ENCODE measurements around the gene ASB1.

ASB1 gene

GRCh38 chr2:238497610-238498005 lies 70.9 kb downstream of the ASB1 start:
- no peak for DNase-seq

GRCh38 chr2:238498188-238498587 lies 71.5 kb downstream of the ASB1 start:
- no peak for DNase-seq

- no peak for DNase-seq
Measured at GRCh38 chr2:238498691-238499295, 72.1 kb downstream of the ASB1 start.

GRCh38 chr2:238499731-238500580 lies 73.2 kb downstream of the ASB1 start:
- no peak for DNase-seq

GRCh38 chr2:238501311-238501710 lies 74.6 kb downstream of the ASB1 start:
- DNase-seq: no peak
